SK-N-SH (cell line): ENCODE data around the gene EVL.

Experiments used
- CTCF ChIP-seq: fragments of 200-600 bp; sonication (generic); IDR thresholded peaks from 2 replicates; pipeline ENCODE4 v1.6.1; 2017; ENCODE audit warnings: antibody characterized with exemption, mild to moderate bottlenecking, moderate library complexity
- EZH2phosphoT487 ChIP-seq: fragments of 200-600 bp; sonication (generic); IDR thresholded peaks from 2 replicates; pipeline ENCODE4 v1.6.1; 2017; ENCODE audit warnings: low read depth, mixed run types, mild to moderate bottlenecking, antibody characterized with exemption, moderate library complexity, borderline replicate concordance
- FOXM1 ChIP-seq: IDR thresholded peaks from 2 replicates; pipeline ENCODE4 v1.4.0; 2012; ENCODE audit warnings: low read depth, mild to moderate bottlenecking
- GABPA ChIP-seq: IDR thresholded peaks from 2 replicates; pipeline ENCODE4 v1.4.0; 2012; ENCODE audit warnings: low read depth, mild to moderate bottlenecking
- NFIC ChIP-seq: IDR thresholded peaks from 2 replicates; pipeline ENCODE4 v1.4.0; 2012; ENCODE audit warnings: borderline replicate concordance
- RAD21 ChIP-seq: IDR thresholded peaks from 2 replicates; pipeline ENCODE4 v1.6.1; 2012; ENCODE audit warnings: mild to moderate bottlenecking, low read length
- RCOR1 ChIP-seq: fragments of 150-350 bp; IDR thresholded peaks from 2 replicates; pipeline ENCODE4 v1.6.1; 2017; ENCODE audit warnings: antibody characterized with exemption, low read length
- RXRA ChIP-seq: IDR thresholded peaks from 2 replicates; pipeline ENCODE4 v1.4.0; 2012; ENCODE audit warnings: low read depth, mild to moderate bottlenecking, borderline replicate concordance
- USF2 ChIP-seq: fragments of 150-350 bp; IDR thresholded peaks from 2 replicates; pipeline ENCODE4 v1.6.1; 2017; ENCODE audit warnings: antibody characterized with exemption, low read length, low read depth, borderline replicate concordance
- YY1 ChIP-seq: IDR thresholded peaks from 2 replicates; pipeline ENCODE4 v1.4.0; 2012; ENCODE audit warnings: low read depth, mild to moderate bottlenecking

GRCh38 chr14:100054316-100055075, 10.7 kb upstream of the EVL start:
- no peak for TF ChIP-seq FOXM1
- TF ChIP-seq RAD21, result no peak
- TF ChIP-seq GABPA, result no peak
- no peak for TF ChIP-seq CTCF
- TF ChIP-seq YY1, result no peak
- no peak for TF ChIP-seq NFIC
- TF ChIP-seq RCOR1, result no peak
- no peak for TF ChIP-seq USF2
- TF ChIP-seq RXRA, result no peak
- TF ChIP-seq EZH2phosphoT487, result no peak
